SK-N-DZ (cell line): ENCODE results near the gene CD79A.
"Not testable (repeated sequence)": the region's sequence is repeated elsewhere in the genome, so short reads cannot be mapped to it uniquely, and the experiment has no call there.

ENCODE experiments used
- DNase-seq: peaks from one replicate; pipeline ENCODE4 v3.0.0-alpha.2; 2015; ENCODE audit warnings: low spot score

CD79A gene

GRCh38 chr19:41905273-41906002 lies 28.4 kb downstream of the CD79A start:
- DNase-seq = no peak

DNA sequence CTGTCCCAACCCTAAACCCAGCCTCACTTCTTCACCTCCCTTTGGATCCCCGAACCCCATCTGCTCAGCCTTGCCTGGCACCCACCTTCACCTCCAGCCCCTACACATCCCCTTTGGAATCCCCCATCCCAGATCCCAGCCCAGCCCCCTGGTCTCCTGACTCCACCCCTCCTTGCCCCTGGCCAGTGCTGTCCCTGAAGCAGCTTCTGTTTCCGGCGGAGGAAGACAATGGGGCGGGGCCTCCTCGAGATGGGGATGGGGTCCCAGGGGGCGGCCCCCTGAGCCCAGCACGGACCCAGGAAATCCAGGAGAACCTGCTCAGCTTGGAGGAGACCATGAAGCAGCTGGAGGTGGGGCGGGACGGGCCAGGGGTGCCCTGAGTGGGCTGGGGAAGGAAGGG lies 29.2 kb downstream of the CD79A start:
- no peak for DNase-seq

GRCh38 chr19:41906916-41907680 lies 30.0 kb downstream of the CD79A start:
- no peak for DNase-seq

- DNase-seq = no peak
Measured at GRCh38 chr19:41907994-41908615, 31.0 kb downstream of the CD79A start.

DNA sequence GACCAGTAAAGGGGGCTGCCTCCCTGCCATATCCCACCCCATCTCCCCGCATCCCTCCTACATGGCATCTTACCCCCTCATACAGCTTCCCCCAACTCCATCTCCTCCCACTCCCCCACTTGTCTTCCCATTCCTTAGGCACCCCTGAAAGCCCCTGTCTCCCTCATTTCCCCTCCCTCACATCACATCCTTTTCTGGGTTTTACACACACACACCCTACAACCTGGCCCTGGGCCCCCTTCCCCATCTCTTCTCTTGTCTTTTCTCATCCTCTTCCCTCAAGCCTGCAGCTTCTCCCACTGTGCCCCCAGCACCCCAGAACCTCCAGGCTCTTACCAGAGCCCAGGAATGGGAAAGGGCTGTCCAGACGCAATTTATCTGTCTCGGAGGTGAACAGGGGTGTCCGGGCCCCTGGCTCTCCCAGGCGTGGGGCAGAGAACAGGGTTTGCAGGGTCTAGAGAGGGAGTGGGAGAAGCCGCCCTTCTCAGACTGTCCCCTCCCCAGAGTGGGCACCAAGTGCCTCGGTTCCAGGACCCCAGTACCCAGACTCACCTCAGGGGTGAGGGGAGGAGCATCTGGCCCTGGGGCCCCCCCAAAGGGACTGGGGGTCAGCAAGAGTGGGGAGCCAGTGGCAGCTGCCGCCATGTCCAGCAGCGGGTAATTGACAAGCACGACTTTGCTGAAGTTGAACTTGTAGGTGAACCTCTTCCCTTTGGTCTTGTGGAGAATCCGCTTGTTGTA lies 31.8 kb downstream of the CD79A start:
- no peak for DNase-seq

GRCh38 chr19:41909706-41910105 lies 32.6 kb downstream of the CD79A start:
- DNase-seq = no peak

- DNase-seq = no peak
Measured at GRCh38 chr19:41910240-41910991, 33.3 kb downstream of the CD79A start.

DNA sequence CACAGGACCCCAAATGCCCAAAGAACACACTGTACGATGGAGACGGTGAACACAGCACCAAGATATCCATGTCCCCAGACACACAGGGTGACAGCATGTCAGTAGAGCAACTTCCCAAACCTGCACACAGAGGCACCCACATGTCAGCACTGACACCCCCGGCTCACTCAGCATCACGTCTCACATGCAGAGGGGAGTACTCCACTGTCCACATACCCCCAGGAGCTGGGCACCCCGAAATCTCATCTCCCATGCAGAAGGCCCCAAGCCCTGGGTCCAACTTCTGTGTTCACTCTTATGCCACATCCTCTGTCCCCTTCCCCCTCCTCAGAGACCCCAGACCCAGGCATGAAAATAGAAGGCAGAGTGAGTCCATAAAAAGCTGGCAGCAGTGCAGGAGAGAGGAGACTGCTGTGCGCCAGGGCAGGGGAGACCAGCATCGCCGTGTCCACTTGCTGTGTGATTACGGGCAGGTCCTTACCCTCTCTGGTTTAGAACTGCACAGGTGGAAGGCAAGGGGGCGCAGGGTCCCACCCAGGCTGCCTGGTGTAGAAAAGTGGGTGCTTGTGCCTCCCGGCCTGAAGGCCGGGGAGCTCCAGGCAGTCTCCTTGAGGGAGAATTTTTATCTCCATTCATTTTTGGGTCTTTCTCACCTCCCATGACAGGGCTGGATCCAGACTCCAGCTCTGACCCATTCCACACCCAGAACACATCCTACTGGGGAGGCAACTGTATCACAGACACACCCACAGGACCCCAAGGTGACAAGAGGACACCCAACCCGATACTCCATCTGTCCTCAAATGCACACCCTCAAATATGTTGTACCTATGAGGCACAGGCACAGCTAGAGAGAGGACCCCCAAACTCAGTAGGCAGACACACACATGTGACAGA lies 34.2 kb downstream of the CD79A start:
- no peak for DNase-seq

DNA sequence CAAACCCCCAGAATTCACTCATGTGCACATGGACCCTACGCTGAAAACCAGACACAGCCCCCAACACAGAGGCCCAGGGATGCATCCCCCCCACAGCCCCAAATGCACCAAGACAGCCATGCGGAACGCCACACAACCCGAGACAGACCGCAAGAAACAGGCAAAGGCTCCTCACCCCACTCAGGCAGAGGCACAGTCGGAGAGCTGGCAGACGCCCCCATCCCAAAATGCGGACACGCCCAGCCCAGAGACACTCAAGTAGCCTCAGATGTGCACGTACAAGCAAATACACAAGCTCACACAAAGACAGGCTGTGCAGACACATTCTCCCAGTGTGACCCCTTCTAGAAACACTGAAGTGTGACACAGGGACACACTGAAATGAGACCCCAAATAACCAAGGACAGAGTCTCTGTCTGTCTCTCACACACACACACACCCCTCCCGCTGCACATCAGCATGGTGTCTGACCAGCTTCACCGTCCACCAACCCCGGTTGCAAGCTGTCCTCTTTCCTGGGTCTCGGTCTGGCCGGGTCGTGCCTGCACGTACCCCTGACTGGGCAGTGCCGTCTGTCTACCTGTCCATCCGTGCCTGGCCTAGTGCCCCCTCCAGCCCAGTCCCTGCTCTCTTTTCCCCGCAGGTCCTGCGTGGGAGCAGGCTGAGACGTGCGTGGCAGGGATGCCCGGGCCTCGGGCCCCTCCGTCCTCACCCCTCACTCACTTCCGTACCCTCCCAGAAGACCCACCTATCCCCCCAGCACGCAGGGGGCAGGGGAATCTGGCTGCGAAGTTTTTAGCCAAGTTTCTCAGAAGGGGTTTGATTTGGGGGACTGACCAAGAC lies 35.0 kb downstream of the CD79A start:
- no peak for DNase-seq

GRCh38 chr19:41912899-41913537 lies 35.9 kb downstream of the CD79A start:
- DNase-seq = no peak

GRCh38 chr19:41913538-41914423 lies 36.7 kb downstream of the CD79A start:
- DNase-seq = no peak

GRCh38 chr19:41914424-41914834 lies 37.4 kb downstream of the CD79A start:
- DNase-seq = not testable (repeated sequence)

DNA sequence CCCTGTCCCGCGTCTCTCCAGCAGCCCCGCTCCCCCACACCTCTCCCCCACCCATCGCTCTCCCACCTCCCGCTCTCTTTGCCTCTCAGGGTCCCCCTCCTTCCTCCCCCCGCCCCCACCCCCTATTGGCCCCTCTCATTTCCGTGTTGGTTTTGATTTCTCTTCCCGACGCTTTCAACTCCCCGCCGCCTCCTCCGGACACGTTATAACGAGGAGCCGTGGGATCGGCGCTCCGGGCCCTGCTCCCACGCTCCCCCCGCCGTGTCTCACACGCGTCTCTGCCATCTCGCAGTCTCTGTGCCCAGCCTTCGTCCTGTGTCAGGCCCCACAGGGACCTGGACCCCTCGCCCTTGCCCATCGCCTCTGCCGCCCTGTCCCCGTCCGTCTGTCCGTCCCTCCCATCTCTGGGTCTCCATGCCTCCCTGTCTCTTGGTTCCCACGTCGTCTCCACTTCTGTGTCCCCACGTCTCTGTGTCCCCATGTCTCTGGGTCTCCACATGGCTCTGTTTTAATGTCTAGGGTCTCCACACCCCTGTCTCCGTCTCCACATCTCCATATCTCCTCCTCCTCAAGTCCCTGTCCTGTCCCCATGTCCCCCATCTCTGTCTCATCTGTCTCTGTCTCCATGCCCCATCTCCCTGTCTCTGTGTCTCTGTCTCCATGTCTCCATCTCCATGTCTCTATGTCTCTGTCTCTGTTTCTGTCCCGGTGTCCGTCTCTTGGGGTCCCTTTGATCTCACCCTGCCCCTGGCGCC lies 38.1 kb downstream of the CD79A start:
- DNase-seq = no peak

- no peak for DNase-seq
Measured at GRCh38 chr19:41915776-41916414, 38.8 kb downstream of the CD79A start.

- DNase-seq = no peak
Measured at GRCh38 chr19:41917676-41918075, 40.6 kb downstream of the CD79A start.

- DNase-seq = no peak
Measured at GRCh38 chr19:41918095-41918494, 41.0 kb downstream of the CD79A start.
